Naive B cell (primary cell): ENCODE results near the gene IL23A. TPM values are rescaled to one million over a fixed set of nuclear protein-coding genes. Genes with fewer than 3 reads are reported as not detected.
"Not testable (repeated sequence)": the region's sequence is repeated elsewhere in the genome, so short reads cannot be mapped to it uniquely, and the experiment has no call there.

Experiments used
- ATAC-seq, 2 donors: fragments of 150-1000 bp; cut with Tn5 transposase; 2 replicates each; pipeline ENCODE4 v1.10.0; 2021; ENCODE audit warnings: low read depth in 2 of 2, mild to moderate bottlenecking in 2 of 2, moderate library complexity in 2 of 2
- DNase-seq: peaks from one replicate; pipeline ENCODE4 v3.0.0; 2022
- H3K27ac Mint-ChIP-seq, 6 donors: one replicate each; pipeline ENCODE4 v1.8.0; 2020 to 2022; ENCODE audit warnings: mild to moderate bottlenecking in 6 of 6, mixed read lengths in 6 of 6, moderate library complexity in 5 of 6, inconsistent platforms in 2 of 6
- H3K27me3 Mint-ChIP-seq, 3 donors: one replicate each; pipeline ENCODE4 v1.8.0; 2021 to 2022; ENCODE audit warnings: mixed read lengths in 3 of 3, mild to moderate bottlenecking in 1 of 3
- H3K36me3 Mint-ChIP-seq, 2 donors: one replicate each; pipeline ENCODE4 v1.8.0; 2020 to 2022; ENCODE audit warnings: mixed read lengths in 2 of 2, inconsistent platforms in 1 of 2, mild to moderate bottlenecking in 1 of 2
- H3K4me1 Mint-ChIP-seq, 3 donors: one replicate each; pipeline ENCODE4 v1.8.0; 2020 to 2022; ENCODE audit warnings: mixed read lengths in 3 of 3, inconsistent platforms in 1 of 3, mild to moderate bottlenecking in 1 of 3, moderate library complexity in 1 of 3
- H3K4me3 Mint-ChIP-seq, 8 donors: one replicate each; pipeline ENCODE4 v1.8.0; 2020 to 2022; ENCODE audit warnings: mild to moderate bottlenecking in 8 of 8, mixed read lengths in 8 of 8, moderate library complexity in 8 of 8, inconsistent platforms in 2 of 8
- H3K9me3 Mint-ChIP-seq, 7 donors: one replicate each; pipeline ENCODE4 v1.8.0; 2020 to 2022; ENCODE audit warnings: mixed read lengths in 7 of 7, mild to moderate bottlenecking in 5 of 7, inconsistent platforms in 2 of 7, moderate library complexity in 1 of 7
- polyA plus RNA-seq, 6 donors: library from polyadenylated mRNA; unstranded; fragments of 300-500 nt; fragmentation: Illumina TruSeq; gene quantifications; one replicate each; pipeline ENCODE4 v1.2.3, GENCODE V29; 2021; ENCODE audit warnings: low read depth in 6 of 6

The IL23A gene
- polyA plus RNA-seq, 6 donors from 2014 or later = 8.0 to 15.6 (median 12.9) TPM

DNA sequence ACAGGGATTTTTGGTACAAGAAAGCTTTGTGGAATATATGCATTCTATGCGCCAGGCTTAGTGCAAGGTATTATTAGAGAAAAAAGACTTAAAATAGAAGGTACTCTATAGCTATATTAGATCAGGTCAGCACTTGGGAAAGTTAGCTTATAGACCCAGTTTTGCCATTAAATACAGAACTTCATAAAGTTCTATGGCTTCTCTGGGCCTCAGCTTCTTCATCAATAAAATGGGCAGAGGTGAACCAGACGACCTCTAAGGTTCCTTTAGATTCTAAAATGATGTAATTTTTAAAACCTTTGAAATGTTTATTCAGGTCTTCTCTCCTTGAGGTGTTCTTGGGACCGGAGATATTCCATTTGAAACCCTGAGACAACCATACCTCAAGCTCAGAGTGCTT lies 30.0 kb upstream of the IL23A start:
- no peaks in the 10 kb centered on the region for H3K9me3 Mint-ChIP-seq
- DNase-seq (no peak), ATAC-seq (no peak)
- peaks cover 0 to 6% of the 10 kb centered on the region in 2 donors for H3K36me3 Mint-ChIP-seq
- H3K27ac Mint-ChIP-seq = peak overlapping the region in 2 of 6 donors; percentile 34 to 38
- H3K4me1 Mint-ChIP-seq = no peaks in the 10 kb centered on the region
- no peaks in the 10 kb centered on the region for H3K27me3 Mint-ChIP-seq
- no peak overlapping the region for H3K4me3 Mint-ChIP-seq

GRCh38 chr12:56311003-56311402 lies 27.7 kb upstream of the IL23A start:
- Mint-ChIP-seq H3K36me3 (peaks cover 0 to 6% of the 10 kb centered on the region in 2 donors), H3K4me3 (no peak overlapping the region), H3K27me3 (no peaks in the 10 kb centered on the region)

DNA sequence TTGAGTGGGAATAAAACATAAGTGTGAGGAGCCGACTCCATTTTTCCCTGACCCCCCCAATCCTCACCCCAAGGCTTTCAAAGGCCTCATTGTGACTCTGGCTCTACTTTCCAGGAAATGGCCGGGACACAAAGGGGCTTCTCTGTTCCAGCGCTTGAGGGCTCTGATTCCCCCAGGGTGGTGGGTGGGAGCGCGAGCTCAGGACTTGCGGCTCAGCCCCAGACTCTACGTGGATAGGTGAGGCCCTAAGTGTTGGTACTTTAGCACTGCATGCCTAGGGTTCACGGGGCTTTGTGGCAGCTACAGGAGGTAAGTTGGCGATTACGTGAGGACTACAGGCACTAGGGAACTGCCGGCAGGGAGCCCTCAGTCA lies 23.4 kb upstream of the IL23A start:
- DNase-seq (no peak), ATAC-seq (peak in 1 of 2 donors; percentile 0)
- peak overlapping the region; percentile 94 to 99 (median 99) for H3K27ac Mint-ChIP-seq

More at GRCh38 chr12:56311003-56311402, 27.7 kb upstream of the IL23A start:
- ATAC-seq = no peak
- DNase-seq = no peak
- Mint-ChIP-seq H3K27ac (peak overlapping the region in 1 of 6 donors; percentile 89), H3K4me1 (peaks cover 7 to 17% (median 13%) of the 10 kb centered on the region in 3 donors), H3K9me3 (no peaks in the 10 kb centered on the region)

DNA sequence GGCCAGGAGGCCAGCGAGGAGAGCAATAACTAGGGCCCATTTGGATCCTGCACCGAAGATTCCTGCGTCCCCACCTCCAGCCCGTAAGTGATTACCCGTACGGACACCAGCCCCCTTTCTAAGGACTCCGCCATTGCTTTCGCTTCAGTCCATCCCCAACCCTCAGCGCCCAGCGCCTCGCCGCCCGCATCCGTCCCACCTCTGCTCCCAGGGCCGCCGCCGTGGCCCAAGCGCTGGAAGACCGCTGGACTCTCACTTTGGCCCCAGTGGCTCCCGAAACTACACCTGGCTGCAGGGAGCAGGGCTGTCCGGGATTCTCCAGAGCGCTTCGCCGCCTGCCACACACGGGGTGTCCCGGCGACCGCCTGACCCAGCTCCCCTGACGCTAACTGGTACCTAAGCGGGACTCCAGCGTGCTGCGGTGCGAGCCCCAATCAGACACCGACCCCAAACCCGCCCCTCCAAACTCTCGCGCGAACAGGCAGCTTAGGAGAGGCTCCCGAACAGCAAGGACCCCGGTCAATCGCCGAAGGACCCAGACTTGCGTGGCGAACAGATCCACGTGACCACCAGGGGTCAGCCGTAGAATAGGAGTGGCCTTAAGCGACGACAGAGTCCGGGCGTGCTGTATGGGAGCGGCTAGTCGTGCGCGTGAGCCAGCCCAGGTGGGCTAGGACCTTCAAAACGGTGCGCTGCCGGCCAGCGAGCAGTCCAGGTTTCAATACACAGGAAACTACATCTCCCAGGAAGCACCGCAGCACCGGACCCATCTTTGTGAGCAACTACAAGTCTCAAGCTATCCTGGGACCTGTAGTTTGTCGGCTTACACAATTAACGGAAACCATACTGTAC lies 22.8 kb upstream of the IL23A start, which contains the start of gene CNPY2:
Gene CNPY2, minus strand, starts transcription at position 367 of the 852 bp plus-strand sequence. CDS start 771 bp downstream, outside the sequence.
- Mint-ChIP-seq H3K4me1 (peaks cover 7 to 24% (median 13%) of the 10 kb centered on the region in 3 donors), H3K9me3 (no peaks in the 10 kb centered on the region), H3K27ac (peak within 1 kb of the TSS; percentile 94 to 99 (median 99)), H3K36me3 (peaks cover 4 to 8% of the 10 kb centered on the region in 2 donors), H3K4me3 (peak within 1 kb of the TSS; percentile 93 to 99 (median 99)), H3K27me3 (no peaks in the 10 kb centered on the region)
- ATAC-seq (peak; percentile 89), DNase-seq (peak; percentile 97)

More for the DNA sequence above, 23.4 kb upstream of the IL23A start:
- Mint-ChIP-seq H3K4me1 (peaks cover 7 to 24% (median 13%) of the 10 kb centered on the region in 3 donors), H3K36me3 (peaks cover 4 to 8% of the 10 kb centered on the region in 2 donors), H3K27me3 (no peaks in the 10 kb centered on the region), H3K9me3 (no peaks in the 10 kb centered on the region), H3K4me3 (peak overlapping the region; percentile 93 to 99 (median 99))

DNA sequence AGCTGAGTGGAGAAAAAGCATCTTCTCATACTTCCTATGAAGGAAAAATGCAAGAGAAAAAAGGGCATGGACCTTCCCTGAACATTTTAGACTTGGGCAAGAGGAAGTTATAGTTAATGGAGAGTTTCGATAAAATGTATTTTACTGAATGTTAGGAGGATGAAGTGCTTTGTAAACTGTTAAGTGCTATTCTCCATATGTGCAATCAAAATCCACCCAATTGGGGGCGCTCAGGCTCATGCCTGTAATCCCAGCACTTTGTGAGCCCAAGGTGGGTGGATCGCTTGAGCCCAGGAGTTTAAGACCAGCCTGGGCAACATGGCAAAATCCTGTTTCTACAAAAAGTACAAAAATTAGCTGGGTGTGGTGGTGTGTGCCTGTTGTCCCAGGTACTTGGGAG lies 21.0 kb upstream of the IL23A start:
- DNase-seq (no peak), ATAC-seq (no peak)
- no peaks in the 10 kb centered on the region for H3K27me3 Mint-ChIP-seq
- H3K9me3 Mint-ChIP-seq = no peaks in the 10 kb centered on the region
- H3K4me1 Mint-ChIP-seq = peaks cover 7 to 24% (median 13%) of the 10 kb centered on the region in 3 donors
- peak overlapping the region in 3 of 8 donors; percentile 6 to 49 (median 20) for H3K4me3 Mint-ChIP-seq
- H3K27ac Mint-ChIP-seq = peak overlapping the region in 4 of 6 donors; percentile 8 to 63 (median 58)
- peaks cover 4 to 9% of the 10 kb centered on the region in 2 donors for H3K36me3 Mint-ChIP-seq

DNA sequence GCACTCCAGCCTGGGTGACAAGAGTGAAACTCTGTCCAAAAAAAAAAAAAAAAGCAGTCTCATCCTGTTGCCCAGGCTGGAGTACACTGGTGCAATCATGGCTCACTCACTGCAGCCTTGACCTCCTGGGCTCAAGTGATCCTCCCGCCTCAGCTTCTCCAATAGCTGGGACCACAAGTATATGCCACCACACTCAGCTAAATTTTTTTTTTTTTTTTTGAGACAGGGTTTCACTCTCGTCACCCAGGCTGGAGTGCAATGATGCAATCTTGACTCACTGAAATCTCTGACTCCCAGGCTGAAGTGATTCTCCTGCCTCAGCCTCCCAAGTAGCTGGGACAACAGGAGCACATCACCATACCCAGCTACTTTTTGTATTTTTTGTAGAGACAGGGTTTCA lies 17.7 kb upstream of the IL23A start:
- DNase-seq (no peak), ATAC-seq (no peak)
- Mint-ChIP-seq H3K27me3 (no peaks in the 10 kb centered on the region), H3K4me1 (peaks cover 0 to 7% (median under 1%) of the 10 kb centered on the region in 3 donors), H3K9me3 (no peaks in the 10 kb centered on the region), H3K36me3 (peaks cover 23 to 38% of the 10 kb centered on the region in 2 donors), H3K27ac (no peak overlapping the region), H3K4me3 (no peak overlapping the region)

DNA sequence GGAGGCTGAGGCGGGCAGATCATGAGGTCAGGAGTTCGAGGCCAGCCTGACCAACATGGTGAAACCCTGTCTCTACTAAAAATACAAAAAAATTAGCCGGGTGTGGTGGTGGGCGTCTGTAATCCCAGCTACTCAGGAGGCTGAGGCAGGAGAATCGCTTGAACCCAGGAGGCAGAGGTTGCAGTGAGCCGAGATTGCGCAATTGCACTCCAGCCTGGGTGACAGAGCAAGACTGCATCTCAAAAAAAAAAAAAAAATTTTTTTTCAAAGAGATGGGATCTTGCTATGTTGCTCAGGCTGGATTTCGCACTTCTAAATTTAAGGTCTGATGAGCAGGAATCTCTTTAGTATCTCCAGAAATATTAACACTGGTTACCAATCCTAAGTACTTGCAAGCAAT lies 17.1 kb upstream of the IL23A start:
- not testable (repeated sequence) for H3K4me3 Mint-ChIP-seq, ATAC-seq, H3K27me3 Mint-ChIP-seq, H3K27ac Mint-ChIP-seq, H3K4me1 Mint-ChIP-seq, H3K9me3 Mint-ChIP-seq, DNase-seq
- peaks cover 28 to 44% of the 10 kb centered on the region in 2 donors for H3K36me3 Mint-ChIP-seq

DNA sequence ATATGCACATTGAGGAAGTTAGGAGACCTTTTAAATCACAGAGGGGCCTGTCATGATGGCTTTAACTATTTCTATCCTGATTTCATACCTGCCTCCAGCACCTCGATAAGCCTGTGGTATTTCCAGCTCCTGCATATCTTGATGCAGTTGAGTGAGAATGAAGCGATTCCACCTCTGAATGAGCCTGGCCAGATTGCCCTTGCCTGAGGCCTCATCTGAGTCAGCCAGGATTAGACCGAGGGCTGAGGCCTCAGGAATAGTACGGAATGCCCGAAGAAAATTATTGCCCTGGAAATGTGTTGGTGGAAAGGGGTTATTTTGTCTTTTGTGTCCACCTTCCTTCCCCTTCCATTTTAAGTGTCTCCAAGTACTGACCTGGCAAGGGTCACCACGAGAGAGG lies 14.5 kb upstream of the IL23A start:
- Mint-ChIP-seq H3K36me3 (peaks cover 32 to 54% of the 10 kb centered on the region in 2 donors), H3K4me3 (no peak overlapping the region), H3K4me1 (peaks cover 2 to 11% (median 3%) of the 10 kb centered on the region in 3 donors), H3K27ac (peak overlapping the region in 1 of 6 donors; percentile 74), H3K27me3 (no peaks in the 10 kb centered on the region), H3K9me3 (no peaks in the 10 kb centered on the region)
- DNase-seq (no peak), ATAC-seq (no peak)

- Mint-ChIP-seq H3K4me3 (no peak overlapping the region), H3K4me1 (peaks cover 4 to 11% (median 5%) of the 10 kb centered on the region in 3 donors), H3K9me3 (no peaks in the 10 kb centered on the region), H3K27me3 (no peaks in the 10 kb centered on the region), H3K36me3 (peaks cover 32 to 46% of the 10 kb centered on the region in 2 donors), H3K27ac (peak overlapping the region in 1 of 6 donors; percentile 70)
- no peak for ATAC-seq
- no peak for DNase-seq
Observed at GRCh38 chr12:56326126-56326525, 12.6 kb upstream of the IL23A start.

- peak overlapping the region in 1 of 6 donors; percentile 70 for H3K27ac Mint-ChIP-seq
Observed at GRCh38 chr12:56326533-56326932, 12.2 kb upstream of the IL23A start.

DNA sequence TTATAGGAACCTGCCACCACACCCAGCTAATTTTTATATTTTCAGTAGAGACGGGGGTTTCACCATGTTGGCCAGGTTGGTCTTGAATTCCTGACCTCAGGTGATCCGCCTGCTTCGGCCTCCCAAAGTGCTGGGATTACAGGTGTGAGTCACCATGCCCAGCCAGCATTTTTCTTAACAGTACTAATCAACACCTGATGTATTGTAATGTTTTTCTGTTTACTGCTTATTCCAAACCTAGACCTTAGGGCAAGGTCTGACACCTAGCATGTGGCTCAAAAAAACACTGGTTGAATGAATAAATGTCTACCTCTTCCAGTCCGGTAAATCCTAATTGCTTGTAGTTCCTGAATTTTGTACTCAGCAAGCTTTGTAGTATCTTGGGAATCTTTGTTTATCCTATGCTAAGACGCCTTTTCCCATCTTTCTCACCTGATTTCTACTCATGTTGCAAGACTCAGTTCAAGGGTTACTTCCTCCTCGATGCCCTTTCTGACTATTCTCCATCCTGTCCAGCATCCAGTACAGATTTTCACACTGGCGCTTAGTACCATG lies 7.7 kb upstream of the IL23A start:
- no peaks in the 10 kb centered on the region for H3K27me3 Mint-ChIP-seq
- peak overlapping the region in 3 of 8 donors; percentile 26 to 36 (median 28) for H3K4me3 Mint-ChIP-seq
- H3K4me1 Mint-ChIP-seq = peaks cover 23 to 33% (median 31%) of the 10 kb centered on the region in 3 donors
- peaks cover 0 to 2% (median 0%) of the 10 kb centered on the region in 7 donors for H3K9me3 Mint-ChIP-seq
- no peak for ATAC-seq
- peak overlapping the region in 3 of 6 donors; percentile 33 to 100 (median 49) for H3K27ac Mint-ChIP-seq
- DNase-seq = no peak
- H3K36me3 Mint-ChIP-seq = peaks cover 12 to 16% of the 10 kb centered on the region in 2 donors

More at GRCh38 chr12:56326533-56326932, 12.2 kb upstream of the IL23A start:
- no peak for DNase-seq
- Mint-ChIP-seq H3K4me3 (no peak overlapping the region), H3K9me3 (no peaks in the 10 kb centered on the region), H3K27me3 (no peaks in the 10 kb centered on the region), H3K4me1 (peaks cover 5 to 11% (median 7%) of the 10 kb centered on the region in 3 donors), H3K36me3 (peaks cover 32 to 46% of the 10 kb centered on the region in 2 donors)
- no peak for ATAC-seq

DNA sequence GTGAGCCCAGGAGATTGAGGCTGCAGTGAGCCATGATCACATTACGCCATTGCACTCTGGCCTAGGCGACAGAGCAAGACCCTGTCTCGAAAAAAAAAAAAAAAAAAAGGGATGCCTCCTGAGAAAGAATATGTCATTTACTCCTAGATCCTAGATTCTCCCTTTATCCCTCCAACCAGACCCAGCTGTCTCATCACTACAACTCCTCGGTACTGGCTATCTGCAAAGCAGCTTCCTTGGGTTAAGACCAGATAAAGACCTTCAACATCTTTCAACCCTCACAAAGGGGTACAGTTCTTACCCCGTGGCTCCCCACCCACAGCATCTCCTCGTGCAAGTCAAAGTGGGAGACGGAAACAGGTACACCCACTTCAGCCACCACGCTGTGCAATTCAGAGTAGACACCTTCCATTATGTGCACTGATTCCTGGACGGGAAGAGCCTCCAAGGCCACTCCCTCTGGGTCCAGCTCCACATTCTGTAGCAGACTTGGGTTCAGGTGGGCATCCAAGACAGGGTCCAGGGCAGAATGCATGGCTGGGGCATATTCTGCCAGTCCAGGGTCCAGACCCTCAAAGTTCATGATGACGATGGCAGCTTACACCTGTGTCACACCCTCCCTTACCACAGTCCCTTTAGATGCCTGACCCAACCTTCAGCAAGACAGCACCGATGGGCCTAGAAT lies 6.0 kb upstream of the IL23A start:
- DNase-seq (no peak), ATAC-seq (no peak)
- no peaks in the 10 kb centered on the region for H3K27me3 Mint-ChIP-seq
- peak overlapping the region; percentile 99 to 100 (median 100) for H3K27ac Mint-ChIP-seq
- peaks cover 27 to 42% (median 28%) of the 10 kb centered on the region in 3 donors for H3K4me1 Mint-ChIP-seq
- peaks cover 0 to 5% of the 10 kb centered on the region in 2 donors for H3K36me3 Mint-ChIP-seq
- peak overlapping the region; percentile 80 to 99 (median 96) for H3K4me3 Mint-ChIP-seq
- H3K9me3 Mint-ChIP-seq = peaks cover 0 to 2% (median 0%) of the 10 kb centered on the region in 7 donors

- H3K27ac Mint-ChIP-seq = peak overlapping the region; percentile 99 to 100 (median 100)
- no peak for DNase-seq
- H3K36me3 Mint-ChIP-seq = no peaks in the 10 kb centered on the region
- peaks cover 30 to 48% (median 31%) of the 10 kb centered on the region in 3 donors for H3K4me1 Mint-ChIP-seq
- H3K4me3 Mint-ChIP-seq = peak overlapping the region; percentile 80 to 99 (median 96)
- ATAC-seq = peak; percentile 6 to 8
- H3K9me3 Mint-ChIP-seq = peaks cover 0 to 2% (median 0%) of the 10 kb centered on the region in 7 donors
- H3K27me3 Mint-ChIP-seq = no peaks in the 10 kb centered on the region
Observed at GRCh38 chr12:56333197-56333678, 5.4 kb upstream of the IL23A start.
